ENCODE measurements around the gene LRRC26. TPM values are rescaled to one million over a fixed set of nuclear protein-coding genes. Genes with fewer than 3 reads are reported as not detected.

The LRRC26 gene
- total RNA-seq, result not detected

GRCh38 chr9:137169896-137170358, at the start of gene LRRC26:
Gene LRRC26 (minus strand): TSS chr9:137170051. CDS start chr9:137169943, 108 bp downstream.
- H3K4me1 ChIP-seq (ENCODE audit: control insufficient read depth in 1 of 2, low read depth in 2 of 2), result peaks cover 7 to 21% of the 10 kb centered on the region in 2 donors
- DNase-seq (ENCODE audit: low spot score) (no peak), ATAC-seq (ENCODE audit: insufficient number of reproducible peaks, low FRiP score, low read depth) (no peak)
- H3K36me3 ChIP-seq, result no peaks in the 10 kb centered on the region
- TF ChIP-seq CTCF (IDR thresholded peaks at IDR 0.05), result no peak
- H3K27me3 ChIP-seq (replicated peaks; ENCODE audit: insufficient read depth), result peaks cover 22% of the 10 kb centered on the region
- no peak within 1 kb of the TSS for H3K27ac ChIP-seq
- H3K9me3 ChIP-seq, result no peaks in the 10 kb centered on the region
- peak within 1 kb of the TSS; percentile 60 for H3K4me3 ChIP-seq

GRCh38 chr9:137218754-137219271, 49.0 kb upstream of the LRRC26 start:
- Histone ChIP-seq H3K4me1 (ENCODE audit: control insufficient read depth in 1 of 2, low read depth in 2 of 2) (peaks cover 7 to 14% of the 10 kb centered on the region in 2 donors), H3K36me3 (no peaks in the 10 kb centered on the region), H3K4me3 (no peak overlapping the region), H3K27me3 (replicated peaks; ENCODE audit: insufficient read depth) (no peaks in the 10 kb centered on the region), H3K27ac (no peak overlapping the region), H3K9me3 (no peaks in the 10 kb centered on the region)
- DNase-seq (ENCODE audit: low spot score) (no peak), ATAC-seq (ENCODE audit: insufficient number of reproducible peaks, low FRiP score, low read depth) (no peak)
- no peak for TF ChIP-seq CTCF (IDR thresholded peaks at IDR 0.05)

- DNase-seq (ENCODE audit: low spot score) (no peak), ATAC-seq (ENCODE audit: insufficient number of reproducible peaks, low FRiP score, low read depth) (no peak)
- H3K27ac ChIP-seq, result no peak overlapping the region
- no peak overlapping the region for H3K4me3 ChIP-seq
- no peaks in the 10 kb centered on the region for H3K9me3 ChIP-seq
- peaks cover 7 to 13% of the 10 kb centered on the region in 2 donors for H3K4me1 ChIP-seq (ENCODE audit: control insufficient read depth in 1 of 2, low read depth in 2 of 2)
- H3K36me3 ChIP-seq, result no peaks in the 10 kb centered on the region
- H3K27me3 ChIP-seq (replicated peaks; ENCODE audit: insufficient read depth), result no peaks in the 10 kb centered on the region
- no peak for TF ChIP-seq CTCF (IDR thresholded peaks at IDR 0.05)
Measured at GRCh38 chr9:137218212-137218753, 48.4 kb upstream of the LRRC26 start.

GRCh38 chr9:137217276-137218211, 47.7 kb upstream of the LRRC26 start:
- Histone ChIP-seq H3K27ac (no peak overlapping the region), H3K9me3 (no peaks in the 10 kb centered on the region), H3K36me3 (no peaks in the 10 kb centered on the region), H3K27me3 (replicated peaks; ENCODE audit: insufficient read depth) (no peaks in the 10 kb centered on the region), H3K4me3 (no peak overlapping the region), H3K4me1 (ENCODE audit: control insufficient read depth in 1 of 2, low read depth in 2 of 2) (peaks cover 3 to 7% of the 10 kb centered on the region in 2 donors)
- no peak for TF ChIP-seq CTCF (IDR thresholded peaks at IDR 0.05)
- ATAC-seq (ENCODE audit: insufficient number of reproducible peaks, low FRiP score, low read depth) (no peak), DNase-seq (ENCODE audit: low spot score) (no peak)

Measured in thoracic aorta (tissue), 2 donors.